Osteocyte (in vitro differentiated cells): Measurements from ENCODE around the gene EIF5B. TPM values are rescaled to one million over a fixed set of nuclear protein-coding genes. Genes with fewer than 3 reads are reported as not detected.
"Not testable (repeated sequence)": the region's sequence is repeated elsewhere in the genome, so short reads cannot be mapped to it uniquely, and the experiment has no call there.

Source experiments
- DNase-seq: peaks from one replicate; pipeline ENCODE4 v3.0.0; 2021; ENCODE audit warnings: mixed read lengths; ENCODE audit not compliant: unreplicated experiment; ENCODE audit errors: extremely low spot score
- H3K27ac Mint-ChIP-seq: one replicate; pipeline ENCODE4 v1.8.0; 2021; ENCODE audit warnings: mild to moderate bottlenecking, mixed read lengths; ENCODE audit not compliant: unreplicated experiment
- H3K27me3 Mint-ChIP-seq: one replicate; pipeline ENCODE4 v1.8.0; 2021; ENCODE audit warnings: mixed read lengths; ENCODE audit not compliant: unreplicated experiment
- H3K36me3 Mint-ChIP-seq: one replicate; pipeline ENCODE4 v1.8.0; 2021; ENCODE audit warnings: mixed read lengths; ENCODE audit not compliant: unreplicated experiment
- H3K4me1 Mint-ChIP-seq: one replicate; pipeline ENCODE4 v1.8.0; 2021; ENCODE audit warnings: mixed read lengths; ENCODE audit not compliant: unreplicated experiment
- H3K4me3 Mint-ChIP-seq: one replicate; pipeline ENCODE4 v1.8.0; 2021; ENCODE audit warnings: mild to moderate bottlenecking, moderate library complexity, mixed read lengths; ENCODE audit not compliant: unreplicated experiment
- H3K9me3 Mint-ChIP-seq: one replicate; pipeline ENCODE4 v1.8.0; 2021; ENCODE audit warnings: mixed read lengths; ENCODE audit not compliant: unreplicated experiment
- total RNA-seq: library from RNA; stranded (reverse); gene quantifications from 2 replicates; pipeline ENCODE4 v1.2.1, GENCODE V29; 2021
- TF ChIP-seq, protein P1 (sequence below): fragments of 200-600 bp; sonication (generic); IDR thresholded peaks from 2 replicates; pipeline ENCODE4 v1.5.0; 2021; ENCODE audit warnings: antibody characterized with exemption, mild to moderate bottlenecking, moderate library complexity

EIF5B gene
- total RNA-seq, 1 donor from 2014 or later: 35.5 TPM

DNA sequence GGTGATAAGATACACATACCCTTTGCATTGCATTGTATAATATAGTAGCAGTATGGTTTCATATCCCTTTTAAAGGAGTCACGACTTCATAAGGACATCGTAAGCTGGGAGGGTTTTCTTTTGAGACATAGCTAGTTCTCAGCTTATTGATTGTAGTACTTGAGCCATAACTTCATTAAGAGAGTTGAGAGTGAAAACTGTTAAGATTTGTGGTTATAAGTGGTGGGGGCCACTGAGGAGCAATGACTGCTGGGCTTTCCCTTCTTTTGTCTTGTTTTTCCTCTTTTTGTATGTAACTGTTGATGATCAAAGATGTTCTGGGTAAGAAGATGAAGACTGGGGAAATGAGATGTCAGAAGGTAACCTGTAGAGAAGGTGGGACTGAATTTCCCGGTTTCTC is 11.0 kb downstream of the EIF5B start:
- TF ChIP-seq, protein P1, sequence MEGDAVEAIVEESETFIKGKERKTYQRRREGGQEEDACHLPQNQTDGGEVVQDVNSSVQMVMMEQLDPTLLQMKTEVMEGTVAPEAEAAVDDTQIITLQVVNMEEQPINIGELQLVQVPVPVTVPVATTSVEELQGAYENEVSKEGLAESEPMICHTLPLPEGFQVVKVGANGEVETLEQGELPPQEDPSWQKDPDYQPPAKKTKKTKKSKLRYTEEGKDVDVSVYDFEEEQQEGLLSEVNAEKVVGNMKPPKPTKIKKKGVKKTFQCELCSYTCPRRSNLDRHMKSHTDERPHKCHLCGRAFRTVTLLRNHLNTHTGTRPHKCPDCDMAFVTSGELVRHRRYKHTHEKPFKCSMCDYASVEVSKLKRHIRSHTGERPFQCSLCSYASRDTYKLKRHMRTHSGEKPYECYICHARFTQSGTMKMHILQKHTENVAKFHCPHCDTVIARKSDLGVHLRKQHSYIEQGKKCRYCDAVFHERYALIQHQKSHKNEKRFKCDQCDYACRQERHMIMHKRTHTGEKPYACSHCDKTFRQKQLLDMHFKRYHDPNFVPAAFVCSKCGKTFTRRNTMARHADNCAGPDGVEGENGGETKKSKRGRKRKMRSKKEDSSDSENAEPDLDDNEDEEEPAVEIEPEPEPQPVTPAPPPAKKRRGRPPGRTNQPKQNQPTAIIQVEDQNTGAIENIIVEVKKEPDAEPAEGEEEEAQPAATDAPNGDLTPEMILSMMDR: no peak
- no peaks in the 10 kb centered on the region for H3K4me1 Mint-ChIP-seq
- H3K36me3 Mint-ChIP-seq: no peaks in the 10 kb centered on the region
- H3K27ac Mint-ChIP-seq: no peak overlapping the region
- no peak for DNase-seq
- no peaks in the 10 kb centered on the region for H3K27me3 Mint-ChIP-seq
- no peak overlapping the region for H3K4me3 Mint-ChIP-seq
- no peaks in the 10 kb centered on the region for H3K9me3 Mint-ChIP-seq

- Mint-ChIP-seq H3K36me3 (no peaks in the 10 kb centered on the region), H3K9me3 (no peaks in the 10 kb centered on the region), H3K4me1 (peaks cover 3% of the 10 kb centered on the region), H3K27ac (no peak overlapping the region), H3K27me3 (no peaks in the 10 kb centered on the region), H3K4me3 (no peak overlapping the region)
- TF ChIP-seq, protein P1: no peak
- no peak for DNase-seq
Measured at GRCh38 chr2:99350194-99350593, 13.0 kb downstream of the EIF5B start.

GRCh38 chr2:99354070-99354469 is 16.9 kb downstream of the EIF5B start:
- Mint-ChIP-seq H3K4me1 (peaks cover 3% of the 10 kb centered on the region), H3K27ac (peak overlapping the region; percentile 15), H3K4me3 (no peak overlapping the region), H3K36me3 (no peaks in the 10 kb centered on the region), H3K9me3 (no peaks in the 10 kb centered on the region), H3K27me3 (no peaks in the 10 kb centered on the region)
- DNase-seq: no peak
- TF ChIP-seq, protein P1: no peak

GRCh38 chr2:99354825-99355224 is 17.6 kb downstream of the EIF5B start:
- not testable (repeated sequence) for H3K9me3 Mint-ChIP-seq, H3K27me3 Mint-ChIP-seq, H3K27ac Mint-ChIP-seq, H3K36me3 Mint-ChIP-seq, H3K4me1 Mint-ChIP-seq, H3K4me3 Mint-ChIP-seq, DNase-seq

DNA sequence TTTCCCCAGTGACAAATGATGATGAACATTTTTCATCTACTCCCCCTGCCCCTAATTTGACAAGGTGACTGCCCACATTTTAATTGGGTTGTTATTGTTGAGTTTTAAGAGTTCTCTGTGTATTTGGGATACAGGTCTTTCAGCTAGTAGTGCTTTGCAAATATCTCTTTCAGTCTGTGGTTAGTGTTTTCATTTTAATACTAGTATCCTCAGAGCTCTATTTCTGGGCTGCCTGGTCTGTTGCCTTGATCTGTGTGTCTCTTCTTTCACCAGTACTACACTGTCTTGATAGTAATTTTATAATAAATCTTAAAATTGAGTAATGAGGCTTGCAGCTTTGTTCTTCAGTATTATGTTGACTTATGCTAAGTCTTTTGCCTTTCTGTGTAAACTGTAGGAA is 19.7 kb downstream of the EIF5B start:
- Mint-ChIP-seq H3K9me3 (no peaks in the 10 kb centered on the region), H3K27ac (no peak overlapping the region), H3K4me1 (peaks cover 3% of the 10 kb centered on the region), H3K36me3 (peaks cover 12% of the 10 kb centered on the region), H3K27me3 (no peaks in the 10 kb centered on the region), H3K4me3 (no peak overlapping the region)
- TF ChIP-seq, protein P1: no peak
- no peak for DNase-seq

- Mint-ChIP-seq H3K27me3 (no peaks in the 10 kb centered on the region), H3K9me3 (no peaks in the 10 kb centered on the region), H3K36me3 (peaks cover 55% of the 10 kb centered on the region), H3K4me3 (no peak overlapping the region), H3K4me1 (no peaks in the 10 kb centered on the region), H3K27ac (no peak overlapping the region)
- TF ChIP-seq, protein P1: no peak
- DNase-seq: no peak
Measured at GRCh38 chr2:99365661-99366060, 28.5 kb downstream of the EIF5B start.

GRCh38 chr2:99368854-99369253 is 31.7 kb downstream of the EIF5B start:
- not testable (repeated sequence) for DNase-seq

More at GRCh38 chr2:99368854-99369253, 31.7 kb downstream of the EIF5B start:
- peaks cover 63% of the 10 kb centered on the region for H3K36me3 Mint-ChIP-seq
- H3K4me3 Mint-ChIP-seq, H3K9me3 Mint-ChIP-seq, H3K27me3 Mint-ChIP-seq, H3K4me1 Mint-ChIP-seq, H3K27ac Mint-ChIP-seq: not testable (repeated sequence)
